Osteoblast (primary cell): ENCODE results near the gene KLHL41. TPM values are rescaled to one million over a fixed set of nuclear protein-coding genes. Genes with fewer than 3 reads are reported as not detected.
"Not testable (repeated sequence)": the region's sequence is repeated elsewhere in the genome, so short reads cannot be mapped to it uniquely, and the experiment has no call there.

Experiments used
- DNase-seq: peaks from one replicate; pipeline ENCODE4 v3.0.0; 2011; ENCODE audit warnings: low spot score, mixed read lengths; ENCODE audit not compliant: insufficient read length; ENCODE audit errors: missing footprints
- H2AFZ ChIP-seq: 2 replicates; pipeline ENCODE4 v1.6.0; 2011; ENCODE audit warnings: mild to moderate bottlenecking, low read length
- H3K27ac ChIP-seq: 2 replicates; pipeline ENCODE4 v1.5.1; 2011; ENCODE audit warnings: mild to moderate bottlenecking, low read depth, low read length, moderate library complexity
- H3K27me3 ChIP-seq: 2 replicates; pipeline ENCODE4 v1.6.0; 2012; ENCODE audit warnings: mild to moderate bottlenecking, control low read depth, inconsistent platforms, low read length, moderate library complexity; ENCODE audit not compliant: insufficient read depth
- H3K36me3 ChIP-seq: 2 replicates; pipeline ENCODE4 v1.5.1; 2011; ENCODE audit warnings: mild to moderate bottlenecking, low read length, control low read depth, moderate library complexity; ENCODE audit not compliant: insufficient read depth
- H3K4me1 ChIP-seq: 2 replicates; pipeline ENCODE4 v1.5.1; 2011; ENCODE audit warnings: mild to moderate bottlenecking, low read length, control low read depth, moderate library complexity; ENCODE audit not compliant: insufficient read depth
- H3K4me2 ChIP-seq: 2 replicates; pipeline ENCODE4 v1.6.0; 2011; ENCODE audit warnings: mild to moderate bottlenecking, low read length; ENCODE audit not compliant: insufficient read depth
- H3K4me3 ChIP-seq: fragments of 200-600 bp; sonication (generic); 3 replicates; pipeline ENCODE4 v1.5.1; 2012; ENCODE audit warnings: mild to moderate bottlenecking, low read length, inconsistent platforms; ENCODE audit not compliant: insufficient read depth
- H3K79me2 ChIP-seq: 2 replicates; pipeline ENCODE4 v1.6.0; 2012; ENCODE audit warnings: mild to moderate bottlenecking, low read length, control low read depth, inconsistent platforms; ENCODE audit not compliant: insufficient read depth
- H3K9me3 ChIP-seq: 2 replicates; pipeline ENCODE4 v1.5.1; 2011; ENCODE audit warnings: low read depth, low read length, control low read depth
- H4K20me1 ChIP-seq: 2 replicates; pipeline ENCODE4 v1.6.0; 2012; ENCODE audit warnings: mild to moderate bottlenecking, low read length, control low read depth; ENCODE audit not compliant: insufficient read depth
- total RNA-seq: library from RNA; depleted of rRNA; stranded (reverse); fragments of >200 nt; gene quantifications from 2 replicates; pipeline ENCODE4 v1.2.3, GENCODE V29; 2012
- TF ChIP-seq, protein P1 (sequence below): IDR thresholded peaks from 2 replicates; pipeline ENCODE4 v1.5.1; 2011; ENCODE audit warnings: mild to moderate bottlenecking, low read depth, low read length, moderate library complexity; ENCODE audit errors: extremely low read depth

KLHL41 gene
- total RNA-seq, 1 donor: 1.1 TPM

GRCh38 chr2:169512525-169512924 is 3.0 kb downstream of the KLHL41 start:
- no peaks in the 10 kb centered on the region for H3K27me3 ChIP-seq
- no peak overlapping the region for H3K4me3 ChIP-seq
- DNase-seq: no peak
- H4K20me1 ChIP-seq: no peaks in the 10 kb centered on the region
- TF ChIP-seq, protein P1, sequence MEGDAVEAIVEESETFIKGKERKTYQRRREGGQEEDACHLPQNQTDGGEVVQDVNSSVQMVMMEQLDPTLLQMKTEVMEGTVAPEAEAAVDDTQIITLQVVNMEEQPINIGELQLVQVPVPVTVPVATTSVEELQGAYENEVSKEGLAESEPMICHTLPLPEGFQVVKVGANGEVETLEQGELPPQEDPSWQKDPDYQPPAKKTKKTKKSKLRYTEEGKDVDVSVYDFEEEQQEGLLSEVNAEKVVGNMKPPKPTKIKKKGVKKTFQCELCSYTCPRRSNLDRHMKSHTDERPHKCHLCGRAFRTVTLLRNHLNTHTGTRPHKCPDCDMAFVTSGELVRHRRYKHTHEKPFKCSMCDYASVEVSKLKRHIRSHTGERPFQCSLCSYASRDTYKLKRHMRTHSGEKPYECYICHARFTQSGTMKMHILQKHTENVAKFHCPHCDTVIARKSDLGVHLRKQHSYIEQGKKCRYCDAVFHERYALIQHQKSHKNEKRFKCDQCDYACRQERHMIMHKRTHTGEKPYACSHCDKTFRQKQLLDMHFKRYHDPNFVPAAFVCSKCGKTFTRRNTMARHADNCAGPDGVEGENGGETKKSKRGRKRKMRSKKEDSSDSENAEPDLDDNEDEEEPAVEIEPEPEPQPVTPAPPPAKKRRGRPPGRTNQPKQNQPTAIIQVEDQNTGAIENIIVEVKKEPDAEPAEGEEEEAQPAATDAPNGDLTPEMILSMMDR: no peak
- H3K36me3 ChIP-seq: no peaks in the 10 kb centered on the region
- no peak overlapping the region for H3K27ac ChIP-seq
- H2AFZ ChIP-seq: no peak overlapping the region
- H3K79me2 ChIP-seq: no peaks in the 10 kb centered on the region
- peaks cover 8% of the 10 kb centered on the region for H3K4me1 ChIP-seq
- H3K4me2 ChIP-seq: no peak overlapping the region
- no peaks in the 10 kb centered on the region for H3K9me3 ChIP-seq

DNA sequence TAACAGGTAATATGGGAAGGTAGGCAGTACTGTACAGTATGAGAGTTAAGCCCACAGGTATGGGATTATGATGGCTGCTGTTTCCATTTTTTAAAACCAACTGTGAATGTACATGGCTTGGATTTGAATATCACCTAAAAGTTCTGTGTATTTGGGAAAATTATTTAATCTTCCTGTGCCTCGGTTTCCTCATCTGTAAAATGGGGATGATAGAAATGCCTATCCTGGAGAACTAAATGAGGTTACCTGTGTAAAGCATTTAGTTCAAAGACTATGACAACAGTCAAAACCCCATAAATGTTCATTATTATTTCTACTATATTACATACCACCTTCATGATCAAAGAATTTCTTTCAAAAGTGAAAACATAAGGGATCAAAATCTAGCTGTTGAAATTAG is 3.6 kb downstream of the KLHL41 start:
- Histone ChIP-seq H3K4me3 (no peak overlapping the region), H3K4me1 (peaks cover 7% of the 10 kb centered on the region), H3K79me2 (no peaks in the 10 kb centered on the region), H3K4me2 (no peak overlapping the region), H2AFZ (no peak overlapping the region), H3K27ac (no peak overlapping the region), H3K36me3 (no peaks in the 10 kb centered on the region), H3K9me3 (no peaks in the 10 kb centered on the region), H3K27me3 (no peaks in the 10 kb centered on the region), H4K20me1 (no peaks in the 10 kb centered on the region)
- TF ChIP-seq, protein P1: no peak
- no peak for DNase-seq

DNA sequence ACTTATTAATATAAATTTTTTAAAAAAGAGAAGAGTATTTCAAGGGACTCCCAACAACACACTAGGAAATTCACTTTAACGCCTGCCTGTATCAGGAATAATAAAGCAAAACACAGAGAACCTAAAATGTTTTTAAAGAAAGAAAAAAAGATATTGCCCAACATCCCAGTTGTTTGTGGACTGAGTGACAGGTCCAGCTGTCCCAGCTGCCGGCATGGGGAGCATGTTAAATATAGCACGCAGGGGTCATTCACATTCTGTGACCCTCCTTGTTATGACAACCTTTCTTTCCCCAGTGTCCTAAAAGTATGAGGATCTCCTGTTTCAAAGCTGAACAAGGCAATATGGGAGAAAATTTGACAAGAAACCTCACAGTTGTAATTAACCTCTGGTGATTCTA is 4.4 kb downstream of the KLHL41 start:
- Histone ChIP-seq H4K20me1 (no peaks in the 10 kb centered on the region), H3K27ac (no peak overlapping the region), H3K79me2 (no peaks in the 10 kb centered on the region), H3K4me1 (peaks cover 7% of the 10 kb centered on the region), H3K4me3 (no peak overlapping the region), H3K27me3 (no peaks in the 10 kb centered on the region), H3K36me3 (no peaks in the 10 kb centered on the region), H3K9me3 (no peaks in the 10 kb centered on the region), H3K4me2 (no peak overlapping the region), H2AFZ (no peak overlapping the region)
- TF ChIP-seq, protein P1: no peak
- DNase-seq: no peak

GRCh38 chr2:169514758-169515157 is 5.3 kb downstream of the KLHL41 start:
- not testable (repeated sequence) for H3K4me3 ChIP-seq, H3K79me2 ChIP-seq

GRCh38 chr2:169516488-169516995 is 7.0 kb downstream of the KLHL41 start:
- H3K4me2 ChIP-seq, H2AFZ ChIP-seq, H3K4me3 ChIP-seq: not testable (repeated sequence)

More at GRCh38 chr2:169514758-169515157, 5.3 kb downstream of the KLHL41 start:
- not testable (repeated sequence) for H3K27me3 ChIP-seq, H4K20me1 ChIP-seq, H3K4me1 ChIP-seq, H3K36me3 ChIP-seq, H3K9me3 ChIP-seq, H3K4me2 ChIP-seq, DNase-seq, H2AFZ ChIP-seq, H3K27ac ChIP-seq

More at GRCh38 chr2:169516488-169516995, 7.0 kb downstream of the KLHL41 start:
- not testable (repeated sequence) for H3K36me3 ChIP-seq, H3K27ac ChIP-seq, H3K9me3 ChIP-seq, H3K4me1 ChIP-seq, H3K79me2 ChIP-seq, H4K20me1 ChIP-seq, H3K27me3 ChIP-seq, DNase-seq
